ENCODE measurements around the gene TMED10.

The TMED10 gene

DNA sequence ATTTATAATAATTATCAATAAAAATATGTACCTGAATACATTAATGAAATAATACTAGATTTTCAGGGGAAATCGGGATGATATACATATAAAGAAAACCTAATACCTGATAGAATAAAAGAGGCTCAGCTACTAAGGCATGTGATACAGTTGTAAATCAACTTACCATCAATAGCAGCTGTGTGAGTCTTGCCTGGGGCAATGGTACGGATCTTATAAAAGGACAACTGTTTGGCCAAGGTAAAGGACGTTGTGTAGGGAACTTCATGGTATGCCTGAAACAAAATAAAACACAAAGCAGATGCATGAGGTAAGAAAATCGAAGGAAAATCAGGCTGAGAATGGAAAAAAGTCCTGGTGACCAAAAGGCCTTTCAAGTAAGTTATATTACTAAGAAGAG lies 74.9 kb downstream of the TMED10 start (continued):
- no peak for TF ChIP-seq ZFHX2 (tag by site-specific recombination; conservative IDR thresholded peaks at IDR 0.05)
- no peak for TF ChIP-seq KLF16 (tag by site-specific recombination; IDR thresholded peaks at IDR 0.05)
- TF ChIP-seq ZIC2 (tag by site-specific recombination; IDR thresholded peaks at IDR 0.05) = no peak
- no peak for TF ChIP-seq ZNF530 (tag by site-specific recombination; IDR thresholded peaks at IDR 0.05; ENCODE audit: low read depth)
- TF ChIP-seq, protein P1, sequence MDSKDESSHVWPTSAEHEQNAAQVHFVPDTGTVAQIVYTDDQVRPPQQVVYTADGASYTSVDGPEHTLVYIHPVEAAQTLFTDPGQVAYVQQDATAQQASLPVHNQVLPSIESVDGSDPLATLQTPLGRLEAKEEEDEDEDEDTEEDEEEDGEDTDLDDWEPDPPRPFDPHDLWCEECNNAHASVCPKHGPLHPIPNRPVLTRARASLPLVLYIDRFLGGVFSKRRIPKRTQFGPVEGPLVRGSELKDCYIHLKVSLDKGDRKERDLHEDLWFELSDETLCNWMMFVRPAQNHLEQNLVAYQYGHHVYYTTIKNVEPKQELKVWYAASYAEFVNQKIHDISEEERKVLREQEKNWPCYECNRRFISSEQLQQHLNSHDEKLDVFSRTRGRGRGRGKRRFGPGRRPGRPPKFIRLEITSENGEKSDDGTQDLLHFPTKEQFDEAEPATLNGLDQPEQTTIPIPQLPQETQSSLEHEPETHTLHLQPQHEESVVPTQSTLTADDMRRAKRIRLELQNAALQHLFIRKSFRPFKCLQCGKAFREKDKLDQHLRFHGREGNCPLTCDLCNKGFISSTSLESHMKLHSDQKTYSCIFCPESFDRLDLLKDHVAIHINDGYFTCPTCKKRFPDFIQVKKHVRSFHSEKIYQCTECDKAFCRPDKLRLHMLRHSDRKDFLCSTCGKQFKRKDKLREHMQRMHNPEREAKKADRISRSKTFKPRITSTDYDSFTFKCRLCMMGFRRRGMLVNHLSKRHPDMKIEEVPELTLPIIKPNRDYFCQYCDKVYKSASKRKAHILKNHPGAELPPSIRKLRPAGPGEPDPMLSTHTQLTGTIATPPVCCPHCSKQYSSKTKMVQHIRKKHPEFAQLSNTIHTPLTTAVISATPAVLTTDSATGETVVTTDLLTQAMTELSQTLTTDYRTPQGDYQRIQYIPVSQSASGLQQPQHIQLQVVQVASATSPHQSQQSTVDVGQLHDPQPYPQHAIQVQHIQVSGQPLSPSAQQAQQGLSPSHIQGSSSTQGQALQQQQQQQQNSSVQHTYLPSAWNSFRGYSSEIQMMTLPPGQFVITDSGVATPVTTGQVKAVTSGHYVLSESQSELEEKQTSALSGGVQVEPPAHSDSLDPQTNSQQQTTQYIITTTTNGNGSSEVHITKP (tag by site-specific recombination; IDR thresholded peaks at IDR 0.05) = no peak
- TF ChIP-seq ZNF76 (tag by site-specific recombination; IDR thresholded peaks at IDR 0.05; ENCODE audit: borderline replicate concordance, low read depth) = no peak
- no peak for TF ChIP-seq ZNF248 (tag by site-specific recombination; IDR thresholded peaks at IDR 0.05)

DNA sequence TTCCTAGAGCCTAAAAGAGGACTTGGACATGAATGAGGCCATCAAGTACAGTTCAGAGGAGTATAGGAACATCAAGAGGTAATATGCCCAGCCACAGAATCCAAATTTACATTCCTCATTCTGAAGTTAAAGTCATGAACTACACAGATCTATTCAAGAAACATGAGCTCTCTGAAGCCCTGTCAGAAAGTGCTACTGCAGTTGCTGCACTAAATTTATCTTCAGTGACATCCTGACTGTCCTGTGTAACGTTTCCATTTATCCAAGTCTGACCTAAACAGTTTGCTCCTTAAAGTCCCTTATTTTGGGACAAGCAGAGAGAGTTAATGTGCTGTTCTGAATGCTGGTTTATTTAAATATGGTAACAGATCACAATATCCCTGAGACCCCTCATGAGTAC lies 77.7 kb downstream of the TMED10 start:
- H3K4me1 ChIP-seq (ENCODE audit: control insufficient read depth, insufficient read depth, low read length) = no peaks in the 10 kb centered on the region

DNA sequence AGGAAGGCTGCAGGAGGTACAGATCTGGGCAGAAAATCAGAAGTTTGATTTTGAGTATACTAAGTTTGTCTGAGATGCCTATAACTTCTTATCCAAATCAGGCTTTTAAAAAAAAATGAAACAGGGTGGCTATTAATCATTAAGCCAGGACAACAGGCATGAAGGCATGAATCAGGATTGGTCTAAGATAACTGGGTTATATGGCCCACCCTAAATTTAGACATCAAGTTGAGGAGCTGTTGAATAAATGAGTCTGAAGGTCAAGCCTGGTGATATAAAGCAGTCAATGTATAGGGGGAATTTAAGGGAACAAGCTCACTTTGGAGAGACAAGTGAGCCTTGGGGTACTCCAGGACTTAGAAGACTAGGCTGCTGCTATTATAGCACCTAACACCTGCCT lies 78.2 kb downstream of the TMED10 start:
- Histone ChIP-seq H3K4me3 (ENCODE audit: low read depth, low read length) (no peak overlapping the region), H3K27ac (ENCODE audit: extremely low read depth, low read depth, low read length) (no peak overlapping the region), H3K36me3 (ENCODE audit: control insufficient read depth in 2 of 2, insufficient read depth in 1 of 2, low read length in 2 of 2) (peaks cover 72 to 84% of the 10 kb centered on the region in 2 experiments), H3K9me3 (ENCODE audit: control insufficient read depth, insufficient read depth, low read depth, low read length) (no peaks in the 10 kb centered on the region), H3K4me1 (ENCODE audit: control insufficient read depth, insufficient read depth, low read length) (no peaks in the 10 kb centered on the region)
- ChIA-PET POLR2A (no interaction called here), CTCF (interaction anchor here (0.6 to 1.4 kb wide), 4 partner anchors 10 to 309 kb away, joined by 3 to 8 read pairs (median 4); no protein-coding TSS in a partner anchor)
- TF ChIP-seq ZNF10 (tag by site-specific recombination; IDR thresholded peaks at IDR 0.05) (no peak), KLF16 (tag by site-specific recombination; IDR thresholded peaks at IDR 0.05) (no peak), ZNF747 (tag by site-specific recombination; IDR thresholded peaks at IDR 0.05) (no peak), ZNF311 (tag by site-specific recombination; IDR thresholded peaks at IDR 0.05; ENCODE audit: borderline replicate concordance) (no peak), ZNF530 (tag by site-specific recombination; IDR thresholded peaks at IDR 0.05; ENCODE audit: low read depth) (no peak), ZNF416 (tag by site-specific recombination; IDR thresholded peaks at IDR 0.05) (no peak), ZNF561 (tag by site-specific recombination; IDR thresholded peaks at IDR 0.05; ENCODE audit: borderline replicate concordance) (no peak), SCRT1 (tag by site-specific recombination; IDR thresholded peaks at IDR 0.05; ENCODE audit: borderline replicate concordance) (no peak), ZBTB8A (tag by site-specific recombination; IDR thresholded peaks at IDR 0.05) (no peak), ZNF335 (tag by site-specific recombination; conservative IDR thresholded peaks at IDR 0.05) (no peak)
- TF ChIP-seq, protein P2, sequence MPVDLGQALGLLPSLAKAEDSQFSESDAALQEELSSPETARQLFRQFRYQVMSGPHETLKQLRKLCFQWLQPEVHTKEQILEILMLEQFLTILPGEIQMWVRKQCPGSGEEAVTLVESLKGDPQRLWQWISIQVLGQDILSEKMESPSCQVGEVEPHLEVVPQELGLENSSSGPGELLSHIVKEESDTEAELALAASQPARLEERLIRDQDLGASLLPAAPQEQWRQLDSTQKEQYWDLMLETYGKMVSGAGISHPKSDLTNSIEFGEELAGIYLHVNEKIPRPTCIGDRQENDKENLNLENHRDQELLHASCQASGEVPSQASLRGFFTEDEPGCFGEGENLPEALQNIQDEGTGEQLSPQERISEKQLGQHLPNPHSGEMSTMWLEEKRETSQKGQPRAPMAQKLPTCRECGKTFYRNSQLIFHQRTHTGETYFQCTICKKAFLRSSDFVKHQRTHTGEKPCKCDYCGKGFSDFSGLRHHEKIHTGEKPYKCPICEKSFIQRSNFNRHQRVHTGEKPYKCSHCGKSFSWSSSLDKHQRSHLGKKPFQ (tag by site-specific recombination; IDR thresholded peaks at IDR 0.05) = no peak
- TF ChIP-seq, protein P3, sequence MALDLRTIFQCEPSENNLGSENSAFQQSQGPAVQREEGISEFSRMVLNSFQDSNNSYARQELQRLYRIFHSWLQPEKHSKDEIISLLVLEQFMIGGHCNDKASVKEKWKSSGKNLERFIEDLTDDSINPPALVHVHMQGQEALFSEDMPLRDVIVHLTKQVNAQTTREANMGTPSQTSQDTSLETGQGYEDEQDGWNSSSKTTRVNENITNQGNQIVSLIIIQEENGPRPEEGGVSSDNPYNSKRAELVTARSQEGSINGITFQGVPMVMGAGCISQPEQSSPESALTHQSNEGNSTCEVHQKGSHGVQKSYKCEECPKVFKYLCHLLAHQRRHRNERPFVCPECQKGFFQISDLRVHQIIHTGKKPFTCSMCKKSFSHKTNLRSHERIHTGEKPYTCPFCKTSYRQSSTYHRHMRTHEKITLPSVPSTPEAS (tag by site-specific recombination; IDR thresholded peaks at IDR 0.05) = no peak

More for the DNA sequence above, 77.7 kb downstream of the TMED10 start:
- Histone ChIP-seq H3K9me3 (ENCODE audit: control insufficient read depth, insufficient read depth, low read depth, low read length) (no peaks in the 10 kb centered on the region), H3K36me3 (ENCODE audit: control insufficient read depth in 2 of 2, insufficient read depth in 1 of 2, low read length in 2 of 2) (peaks cover 72 to 86% of the 10 kb centered on the region in 2 experiments), H3K4me3 (ENCODE audit: low read depth, low read length) (no peak overlapping the region), H3K27ac (ENCODE audit: extremely low read depth, low read depth, low read length) (no peak overlapping the region)
- ChIA-PET CTCF (interaction anchor here (0.5 to 1.4 kb wide), 4 partner anchors 10 to 238 kb away, joined by 4 to 8 read pairs (median 4); no protein-coding TSS in a partner anchor), POLR2A (no interaction called here)
- TF ChIP-seq ZBTB20 (tag by site-specific recombination; IDR thresholded peaks at IDR 0.05) (no peak), ZNF776 (tag by site-specific recombination; IDR thresholded peaks at IDR 0.05; ENCODE audit: borderline replicate concordance) (no peak)
- TF ChIP-seq, protein P4, sequence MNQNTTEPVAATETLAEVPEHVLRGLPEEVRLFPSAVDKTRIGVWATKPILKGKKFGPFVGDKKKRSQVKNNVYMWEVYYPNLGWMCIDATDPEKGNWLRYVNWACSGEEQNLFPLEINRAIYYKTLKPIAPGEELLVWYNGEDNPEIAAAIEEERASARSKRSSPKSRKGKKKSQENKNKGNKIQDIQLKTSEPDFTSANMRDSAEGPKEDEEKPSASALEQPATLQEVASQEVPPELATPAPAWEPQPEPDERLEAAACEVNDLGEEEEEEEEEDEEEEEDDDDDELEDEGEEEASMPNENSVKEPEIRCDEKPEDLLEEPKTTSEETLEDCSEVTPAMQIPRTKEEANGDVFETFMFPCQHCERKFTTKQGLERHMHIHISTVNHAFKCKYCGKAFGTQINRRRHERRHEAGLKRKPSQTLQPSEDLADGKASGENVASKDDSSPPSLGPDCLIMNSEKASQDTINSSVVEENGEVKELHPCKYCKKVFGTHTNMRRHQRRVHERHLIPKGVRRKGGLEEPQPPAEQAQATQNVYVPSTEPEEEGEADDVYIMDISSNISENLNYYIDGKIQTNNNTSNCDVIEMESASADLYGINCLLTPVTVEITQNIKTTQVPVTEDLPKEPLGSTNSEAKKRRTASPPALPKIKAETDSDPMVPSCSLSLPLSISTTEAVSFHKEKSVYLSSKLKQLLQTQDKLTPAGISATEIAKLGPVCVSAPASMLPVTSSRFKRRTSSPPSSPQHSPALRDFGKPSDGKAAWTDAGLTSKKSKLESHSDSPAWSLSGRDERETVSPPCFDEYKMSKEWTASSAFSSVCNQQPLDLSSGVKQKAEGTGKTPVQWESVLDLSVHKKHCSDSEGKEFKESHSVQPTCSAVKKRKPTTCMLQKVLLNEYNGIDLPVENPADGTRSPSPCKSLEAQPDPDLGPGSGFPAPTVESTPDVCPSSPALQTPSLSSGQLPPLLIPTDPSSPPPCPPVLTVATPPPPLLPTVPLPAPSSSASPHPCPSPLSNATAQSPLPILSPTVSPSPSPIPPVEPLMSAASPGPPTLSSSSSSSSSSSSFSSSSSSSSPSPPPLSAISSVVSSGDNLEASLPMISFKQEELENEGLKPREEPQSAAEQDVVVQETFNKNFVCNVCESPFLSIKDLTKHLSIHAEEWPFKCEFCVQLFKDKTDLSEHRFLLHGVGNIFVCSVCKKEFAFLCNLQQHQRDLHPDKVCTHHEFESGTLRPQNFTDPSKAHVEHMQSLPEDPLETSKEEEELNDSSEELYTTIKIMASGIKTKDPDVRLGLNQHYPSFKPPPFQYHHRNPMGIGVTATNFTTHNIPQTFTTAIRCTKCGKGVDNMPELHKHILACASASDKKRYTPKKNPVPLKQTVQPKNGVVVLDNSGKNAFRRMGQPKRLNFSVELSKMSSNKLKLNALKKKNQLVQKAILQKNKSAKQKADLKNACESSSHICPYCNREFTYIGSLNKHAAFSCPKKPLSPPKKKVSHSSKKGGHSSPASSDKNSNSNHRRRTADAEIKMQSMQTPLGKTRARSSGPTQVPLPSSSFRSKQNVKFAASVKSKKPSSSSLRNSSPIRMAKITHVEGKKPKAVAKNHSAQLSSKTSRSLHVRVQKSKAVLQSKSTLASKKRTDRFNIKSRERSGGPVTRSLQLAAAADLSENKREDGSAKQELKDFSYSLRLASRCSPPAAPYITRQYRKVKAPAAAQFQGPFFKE (tag by site-specific recombination; IDR thresholded peaks at IDR 0.05; ENCODE audit: borderline replicate concordance) = no peak
